Natural killer cell (primary cell): ENCODE data around the gene ITPKB. TPM values are rescaled to one million over a fixed set of nuclear protein-coding genes. Genes with fewer than 3 reads are reported as not detected.

Experiments
- ATAC-seq, 3 donors: fragments of 150-1000 bp in 2 of 3; fragments of 200-7000 bp in 1 of 3; cut with Tn5 transposase; 1 replicate in 1 of 3; 2 replicates in 2 of 3; pipeline ENCODE4 v1.10.0; 2021; ENCODE audit warnings: mild to moderate bottlenecking in 2 of 3, moderate library complexity in 2 of 3
- DNase-seq, 2 donors: peaks; one replicate each; pipeline versions ENCODE4 v3.0.0 to v3.0.0-alpha.2; 2013 to 2021; ENCODE audit warnings: mixed read lengths in 1 of 2
- H3K27ac ChIP-seq: one replicate; pipeline ENCODE4 v1.5.1; 2013; ENCODE audit warnings: mild to moderate bottlenecking, low read length
- H3K27me3 ChIP-seq: one replicate; pipeline ENCODE4 v1.6.1; 2013; ENCODE audit warnings: low read length; ENCODE audit not compliant: control insufficient read depth, insufficient read depth
- H3K36me3 ChIP-seq: one replicate; pipeline ENCODE4 v1.6.1; 2013; ENCODE audit warnings: low read length; ENCODE audit not compliant: control insufficient read depth, insufficient read depth
- H3K4me1 ChIP-seq: one replicate; pipeline ENCODE4 v1.6.1; 2013; ENCODE audit warnings: low read length; ENCODE audit not compliant: control insufficient read depth, insufficient read depth
- H3K4me3 ChIP-seq: one replicate; pipeline ENCODE4 v1.5.1; 2013; ENCODE audit warnings: low read length
- H3K9me3 ChIP-seq: one replicate; pipeline ENCODE4 v1.6.1; 2013; ENCODE audit warnings: low read length; ENCODE audit not compliant: control insufficient read depth, insufficient read depth
- H3K27ac Mint-ChIP-seq, 2 donors: one replicate each; pipeline ENCODE4 v1.8.0; 2022; ENCODE audit warnings: mild to moderate bottlenecking in 2 of 2, mixed read lengths in 2 of 2, moderate library complexity in 1 of 2
- H3K27me3 Mint-ChIP-seq, 2 donors: one replicate each; pipeline ENCODE4 v1.8.0; 2022; ENCODE audit warnings: low read depth in 2 of 2, mixed read lengths in 2 of 2
- H3K36me3 Mint-ChIP-seq: one replicate; pipeline ENCODE4 v1.8.0; 2022; ENCODE audit warnings: mixed read lengths
- H3K4me1 Mint-ChIP-seq, 2 donors: one replicate each; pipeline ENCODE4 v1.8.0; 2022; ENCODE audit warnings: mixed read lengths in 2 of 2
- H3K4me3 Mint-ChIP-seq: one replicate; pipeline ENCODE4 v1.8.0; 2022; ENCODE audit warnings: mild to moderate bottlenecking, moderate library complexity, mixed read lengths
- H3K9me3 Mint-ChIP-seq, 2 donors: one replicate each; pipeline ENCODE4 v1.8.0; 2022; ENCODE audit warnings: mixed read lengths in 2 of 2
- WGBS: methylation state at CpG from one replicate; pipeline ENCODE4 v1.1.7; 2013; ENCODE audit warnings: missing lambda C conversion rate; ENCODE audit not compliant: insufficient coverage; 5-methylcytosine and 5-hydroxymethylcytosine counted together
- intact Hi-C: fragments of 100-400 bp; cut with micrococcal nuclease; formaldehyde crosslinking; loops from one replicate; pipeline ENCODE4 v1.14.2; 2022
- total RNA-seq, 4 donors: library from RNA; stranded (reverse); fragments of 120-200 nt in 1 of 4; gene quantifications; one replicate each; pipeline versions ENCODE4 v1.2.3 to v1.2.4, GENCODE V29; 2013 to 2022
- TF ChIP-seq, protein P1 (sequence below): fragments of 200-600 bp; IDR thresholded peaks from one replicate; pipeline ENCODE4 v1.8.0; 2022; ENCODE audit warnings: antibody characterized with exemption

The ITPKB gene
- total RNA-seq, 3 donors from 2014 or later (not counting 1 experiment from before 2014, with no cell fraction given) = 92.2 to 133 (median 99.0) TPM

DNA sequence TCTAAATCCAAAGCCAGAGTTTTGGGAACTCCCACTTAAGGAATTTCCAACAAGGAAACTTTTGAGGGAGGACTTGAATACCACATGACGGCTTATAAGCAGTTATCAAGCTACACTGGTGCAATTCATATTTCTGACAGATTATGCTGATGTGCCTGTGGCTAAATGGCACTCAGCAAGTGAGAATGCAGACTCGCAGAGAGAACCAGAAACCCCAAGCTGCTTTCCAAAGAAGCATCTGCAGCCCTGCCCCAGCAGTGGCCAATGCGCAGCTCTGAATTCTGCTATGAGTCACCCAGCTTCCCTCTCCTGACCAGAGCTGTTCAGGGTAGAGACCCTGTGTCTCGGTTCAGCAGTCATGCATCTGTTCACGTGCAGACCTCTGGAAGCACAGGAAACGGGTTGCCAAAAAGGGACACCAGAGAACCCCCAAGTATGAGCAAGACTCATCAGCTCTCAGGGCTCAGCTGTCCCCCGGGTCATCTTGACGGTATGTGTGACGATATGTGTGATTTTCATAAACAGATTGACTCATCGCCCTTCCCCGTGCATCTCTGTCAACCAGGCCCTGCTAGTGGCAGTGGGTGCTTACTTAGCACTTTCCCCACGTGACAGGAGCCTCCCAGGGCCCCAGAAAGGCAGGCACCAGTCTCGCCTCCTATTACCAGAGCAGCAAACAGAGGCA lies 76.3 kb downstream of the ITPKB start:
- H3K9me3 ChIP-seq = no peaks in the 10 kb centered on the region
- no peak overlapping the region for H3K4me3 ChIP-seq
- H3K27me3 Mint-ChIP-seq = no peaks in the 10 kb centered on the region
- WGBS = 2% methylated on average over 13 of the region's 13 CpGs
- ATAC-seq = peak; percentile 81 to 94 (median 88)
- H3K4me1 Mint-ChIP-seq = peaks cover 81 to 88% of the 10 kb centered on the region in 2 donors
- H3K27ac ChIP-seq = peak overlapping the region; percentile 88
- no peaks in the 10 kb centered on the region for H3K27me3 ChIP-seq
- intact Hi-C loops = loop anchor here (1.0 to 10.0 kb wide), 4 partner anchors 9 to 668 kb away; partner anchors contain the start of genes ITPKB and SDE2
- H3K36me3 Mint-ChIP-seq = no peaks in the 10 kb centered on the region
- DNase-seq = peak; percentile 80 to 96
- H3K4me1 ChIP-seq = peaks cover 92% of the 10 kb centered on the region
- no peaks in the 10 kb centered on the region for H3K9me3 Mint-ChIP-seq
- peaks cover 4% of the 10 kb centered on the region for H3K36me3 ChIP-seq
- H3K4me3 Mint-ChIP-seq = peak overlapping the region; percentile 84
- peak overlapping the region in 1 of 2 donors; percentile 100 for H3K27ac Mint-ChIP-seq
- TF ChIP-seq, protein P1, sequence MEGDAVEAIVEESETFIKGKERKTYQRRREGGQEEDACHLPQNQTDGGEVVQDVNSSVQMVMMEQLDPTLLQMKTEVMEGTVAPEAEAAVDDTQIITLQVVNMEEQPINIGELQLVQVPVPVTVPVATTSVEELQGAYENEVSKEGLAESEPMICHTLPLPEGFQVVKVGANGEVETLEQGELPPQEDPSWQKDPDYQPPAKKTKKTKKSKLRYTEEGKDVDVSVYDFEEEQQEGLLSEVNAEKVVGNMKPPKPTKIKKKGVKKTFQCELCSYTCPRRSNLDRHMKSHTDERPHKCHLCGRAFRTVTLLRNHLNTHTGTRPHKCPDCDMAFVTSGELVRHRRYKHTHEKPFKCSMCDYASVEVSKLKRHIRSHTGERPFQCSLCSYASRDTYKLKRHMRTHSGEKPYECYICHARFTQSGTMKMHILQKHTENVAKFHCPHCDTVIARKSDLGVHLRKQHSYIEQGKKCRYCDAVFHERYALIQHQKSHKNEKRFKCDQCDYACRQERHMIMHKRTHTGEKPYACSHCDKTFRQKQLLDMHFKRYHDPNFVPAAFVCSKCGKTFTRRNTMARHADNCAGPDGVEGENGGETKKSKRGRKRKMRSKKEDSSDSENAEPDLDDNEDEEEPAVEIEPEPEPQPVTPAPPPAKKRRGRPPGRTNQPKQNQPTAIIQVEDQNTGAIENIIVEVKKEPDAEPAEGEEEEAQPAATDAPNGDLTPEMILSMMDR = no peak

DNA sequence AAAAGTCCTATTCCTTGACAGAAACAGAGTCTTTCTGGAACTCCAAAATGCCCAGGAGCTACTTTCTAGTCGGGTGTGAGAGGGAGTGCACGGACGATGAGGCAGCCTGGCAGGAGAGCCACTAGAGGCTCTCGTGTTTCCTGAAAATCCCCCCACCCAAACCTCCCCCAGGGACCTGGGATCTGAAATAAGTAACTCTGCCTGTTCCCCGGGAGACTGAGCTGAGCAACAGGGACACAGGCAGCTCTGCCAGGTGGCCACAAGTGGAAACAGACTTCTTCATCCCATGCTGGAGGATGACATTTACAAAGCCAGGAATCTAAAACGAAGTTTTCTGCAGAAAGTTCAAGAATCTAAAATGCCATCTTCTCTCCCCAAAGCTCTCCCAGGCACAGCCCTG lies 77.1 kb downstream of the ITPKB start:
- Mint-ChIP-seq H3K9me3 (no peaks in the 10 kb centered on the region), H3K27ac (peak overlapping the region in 1 of 2 donors; percentile 100), H3K27me3 (no peaks in the 10 kb centered on the region), H3K4me1 (peaks cover 72 to 80% of the 10 kb centered on the region in 2 donors), H3K36me3 (no peaks in the 10 kb centered on the region), H3K4me3 (peak overlapping the region; percentile 84)
- Histone ChIP-seq H3K4me1 (peaks cover 84% of the 10 kb centered on the region), H3K4me3 (no peak overlapping the region), H3K27ac (peak overlapping the region; percentile 88), H3K36me3 (peaks cover 4% of the 10 kb centered on the region), H3K9me3 (no peaks in the 10 kb centered on the region), H3K27me3 (no peaks in the 10 kb centered on the region)
- intact Hi-C loops = loop anchor here (2.0 to 10.0 kb wide), 2 partner anchors 77 to 667 kb away; partner anchors contain the start of genes ITPKB and SDE2
- DNase-seq = no peak
- 66% methylated on average over 6 of the region's 6 CpGs for WGBS
- TF ChIP-seq, protein P1 = no peak
- no peak for ATAC-seq

DNA sequence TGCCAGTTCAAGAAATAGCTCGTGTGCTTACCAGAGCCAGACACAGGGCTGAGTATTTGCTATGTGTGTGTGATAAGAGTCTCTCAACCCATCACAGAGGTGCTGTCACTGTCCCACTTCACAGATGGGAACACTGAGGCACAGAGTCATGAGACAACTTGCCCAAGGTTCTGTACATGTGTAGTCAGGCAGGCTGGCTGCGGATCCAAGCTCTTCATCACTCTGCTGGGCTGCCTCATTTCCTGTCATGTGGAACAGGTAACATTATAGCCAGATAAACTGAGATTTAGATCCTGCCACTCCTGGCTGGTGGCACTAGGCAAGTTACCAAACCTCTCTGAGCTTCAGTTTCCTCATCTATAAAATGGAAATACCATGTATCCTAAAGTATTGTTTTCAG lies 77.8 kb downstream of the ITPKB start:
- Histone ChIP-seq H3K27me3 (no peaks in the 10 kb centered on the region), H3K27ac (peak overlapping the region; percentile 88), H3K36me3 (peaks cover 4% of the 10 kb centered on the region), H3K9me3 (no peaks in the 10 kb centered on the region), H3K4me1 (peaks cover 77% of the 10 kb centered on the region), H3K4me3 (no peak overlapping the region)
- DNase-seq (peak in 1 of 2 donors; percentile 54), ATAC-seq (no peak)
- H3K27ac Mint-ChIP-seq = peak overlapping the region in 1 of 2 donors; percentile 100
- TF ChIP-seq, protein P1 = no peak
- H3K27me3 Mint-ChIP-seq = no peaks in the 10 kb centered on the region
- intact Hi-C loops = loop anchor here (10.0 kb wide), 1 partner anchor 666 kb away; the partner anchor contains the start of gene SDE2
- peak overlapping the region; percentile 67 for H3K4me3 Mint-ChIP-seq
- H3K36me3 Mint-ChIP-seq = no peaks in the 10 kb centered on the region
- H3K4me1 Mint-ChIP-seq = peaks cover 65 to 73% of the 10 kb centered on the region in 2 donors
- WGBS = 56% methylated on average over 2 of the region's 2 CpGs
- no peaks in the 10 kb centered on the region for H3K9me3 Mint-ChIP-seq
